Right renal pelvis (tissue), 4 donors: Measurements from ENCODE around the gene POLR1H. TPM values are rescaled to one million over a fixed set of nuclear protein-coding genes. Genes with fewer than 3 reads are reported as not detected.
A peak's percentile ranks its signal among the peaks of the same experiment; 100 is the strongest.
"Not testable (repeated sequence)": the region's sequence is repeated elsewhere in the genome, so short reads cannot be mapped to it uniquely, and the experiment has no call there.

Source experiments
- DNase-seq, 4 donors: peaks; one replicate each; pipeline ENCODE4 v3.0.0-alpha.2; 2013; ENCODE audit warnings: low read depth in 4 of 4, low spot score in 3 of 4, missing footprints in 1 of 4
- polyA plus RNA-seq, 4 donors: library from polyadenylated mRNA; unstranded; fragments of 120-200 nt; gene quantifications; one replicate each; pipeline ENCODE4 v1.2.1, GENCODE V29; 2013; ENCODE audit not compliant: insufficient read length in 4 of 4

POLR1H gene, protein sequence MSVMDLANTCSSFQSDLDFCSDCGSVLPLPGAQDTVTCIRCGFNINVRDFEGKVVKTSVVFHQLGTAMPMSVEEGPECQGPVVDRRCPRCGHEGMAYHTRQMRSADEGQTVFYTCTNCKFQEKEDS
- 10 to 100 TPM; 34.6 to 44.2 (median 40.3) TPM for polyA plus RNA-seq

DNA sequence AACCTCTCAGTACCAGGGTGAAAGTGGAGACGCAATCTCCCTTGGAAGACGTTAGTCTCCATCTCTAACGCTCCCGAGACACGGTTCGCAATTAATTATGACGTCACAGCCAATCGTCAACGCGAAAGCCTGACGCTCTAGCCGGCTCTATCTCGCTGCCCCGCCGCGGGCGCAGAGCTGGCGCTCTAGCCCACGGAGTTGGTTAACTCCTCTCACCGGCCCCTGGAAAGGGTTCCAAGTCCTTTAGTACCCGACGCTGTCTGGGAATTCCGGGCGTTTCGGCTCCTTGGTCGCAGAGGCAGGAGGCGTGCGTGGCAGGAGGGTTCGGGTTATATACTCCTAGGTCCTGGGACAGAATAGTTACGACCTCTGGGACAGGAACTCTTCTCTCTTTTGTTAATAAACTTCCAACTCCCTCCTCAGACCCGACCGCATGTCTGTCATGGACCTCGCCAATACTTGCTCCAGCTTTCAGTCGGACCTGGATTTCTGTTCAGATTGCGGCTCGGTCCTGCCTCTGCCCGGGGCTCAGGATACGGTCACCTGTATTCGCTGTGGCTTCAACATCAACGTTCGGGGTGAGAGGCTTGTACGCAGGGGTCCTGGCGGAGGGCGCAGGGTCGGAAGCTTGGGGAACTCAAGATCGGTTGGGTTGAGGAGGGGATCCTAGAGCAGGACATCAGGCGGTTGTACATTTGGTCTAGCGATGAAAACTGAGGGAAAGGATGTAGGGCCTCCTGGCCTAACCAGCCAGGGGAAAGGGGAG is at the start of gene POLR1H:
POLR1H (plus strand) TSS at position 174 of the 766 bp plus-strand sequence; CDS start at position 434, 260 bp downstream.
- peak; percentile 95 to 96 (median 95) for DNase-seq

DNA sequence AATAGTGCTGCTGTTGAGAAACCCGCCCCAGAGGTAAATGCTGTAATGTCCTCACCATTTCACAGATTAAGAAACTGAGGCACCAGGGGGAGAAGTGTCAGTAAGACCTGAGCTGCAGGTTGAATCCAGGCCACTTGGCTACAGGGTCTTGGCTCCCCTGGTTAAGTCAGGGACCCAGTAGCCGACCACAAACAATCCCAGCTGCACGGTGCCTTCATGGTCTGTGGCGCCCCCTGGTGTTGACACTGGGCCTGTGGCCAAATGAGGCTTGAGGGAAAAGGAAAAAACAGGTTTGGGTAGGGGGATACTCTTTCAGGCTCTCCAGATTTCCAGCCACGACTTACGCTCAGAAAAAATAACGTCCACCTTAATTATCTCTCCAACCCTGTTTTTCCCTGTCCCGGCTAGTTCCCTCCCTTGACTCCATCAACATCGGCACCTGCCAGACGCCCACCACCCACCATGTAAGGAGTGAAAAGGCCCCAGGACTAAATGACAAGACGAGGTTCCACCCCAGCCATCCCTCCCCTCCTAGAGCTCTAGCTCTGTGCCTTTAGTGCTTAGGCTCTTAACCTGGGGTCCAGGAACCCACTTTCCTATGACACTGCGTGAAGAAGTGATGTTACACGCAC is 47.7 kb upstream of the POLR1H start:
- no peak for DNase-seq

DNA sequence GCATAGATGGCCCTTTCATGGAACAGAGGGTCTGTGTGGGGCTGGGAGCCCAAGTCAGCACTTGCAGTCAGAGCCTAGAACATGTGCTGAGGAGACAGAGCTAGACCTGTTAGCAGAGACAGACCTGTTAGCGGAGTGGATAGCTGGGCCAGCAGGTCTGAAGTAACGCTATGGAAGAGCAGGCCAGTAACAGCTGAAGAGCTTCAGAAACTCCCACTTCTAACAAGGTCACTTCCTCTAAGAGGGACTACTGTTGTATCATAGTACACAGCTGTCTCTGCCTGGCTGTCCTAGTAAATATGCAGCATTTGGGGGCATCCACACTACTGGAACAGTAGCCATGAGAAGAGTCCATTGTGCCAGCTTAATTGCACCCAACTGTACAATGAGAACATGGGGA is 41.2 kb upstream of the POLR1H start:
- DNase-seq = no peak

DNA sequence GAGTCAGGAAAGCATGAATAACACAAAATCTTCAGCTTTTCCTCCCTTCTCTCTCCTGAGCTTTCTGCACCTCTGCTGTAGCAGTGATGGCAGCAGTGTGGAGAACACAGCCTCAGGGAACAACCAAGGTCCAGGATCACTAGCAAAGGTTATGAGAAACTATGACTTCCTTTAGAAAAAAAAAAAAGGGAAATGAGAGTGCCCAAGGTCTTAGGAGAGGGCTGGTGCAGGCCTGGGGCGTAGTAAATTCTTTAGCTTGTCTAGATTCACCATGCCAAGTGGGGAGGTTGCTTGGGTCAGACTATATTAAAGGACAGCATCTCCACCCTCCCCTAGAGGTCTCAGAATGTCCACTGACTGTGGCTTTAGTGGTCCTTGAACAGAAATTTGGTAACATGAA is 40.4 kb upstream of the POLR1H start:
- DNase-seq = no peak

DNA sequence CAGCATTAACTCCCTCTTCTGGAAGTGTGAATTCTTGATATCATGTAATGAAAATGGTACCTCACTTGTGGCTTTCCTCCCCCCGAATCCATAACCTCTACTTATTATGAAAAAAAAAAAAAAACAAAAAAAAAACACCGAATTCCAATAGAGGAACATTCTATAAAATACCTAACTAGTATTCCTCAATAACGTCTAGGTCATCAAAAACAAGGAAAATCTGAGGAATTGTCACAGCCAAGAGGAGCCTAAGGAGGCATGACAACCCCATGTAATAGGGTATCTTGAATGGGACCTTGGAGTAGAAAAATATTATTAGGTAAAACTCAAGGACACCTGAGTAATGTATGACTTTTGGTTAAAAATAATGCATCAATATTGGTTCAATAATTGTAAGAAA is 38.9 kb upstream of the POLR1H start:
- no peak for DNase-seq

DNA sequence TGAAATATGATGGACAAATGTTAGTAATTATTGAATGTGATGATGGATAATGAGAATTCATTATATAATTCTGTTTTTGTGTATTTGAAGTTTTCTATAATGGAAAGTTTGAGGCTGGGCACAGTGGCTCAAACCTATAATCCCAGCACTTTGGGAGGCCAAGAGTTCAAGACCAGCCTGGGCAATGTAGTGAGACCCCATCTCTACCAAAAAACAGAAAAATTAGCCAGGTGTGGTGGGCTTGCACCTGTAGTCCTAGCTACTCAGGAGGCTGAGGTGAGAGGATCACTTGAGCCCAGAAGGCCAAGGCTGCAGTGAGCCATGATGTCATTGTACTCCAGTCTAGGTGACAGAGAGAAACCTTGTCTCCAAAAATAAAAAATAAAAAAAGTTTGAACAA is 38.4 kb upstream of the POLR1H start:
- DNase-seq = not testable (repeated sequence)

DNA sequence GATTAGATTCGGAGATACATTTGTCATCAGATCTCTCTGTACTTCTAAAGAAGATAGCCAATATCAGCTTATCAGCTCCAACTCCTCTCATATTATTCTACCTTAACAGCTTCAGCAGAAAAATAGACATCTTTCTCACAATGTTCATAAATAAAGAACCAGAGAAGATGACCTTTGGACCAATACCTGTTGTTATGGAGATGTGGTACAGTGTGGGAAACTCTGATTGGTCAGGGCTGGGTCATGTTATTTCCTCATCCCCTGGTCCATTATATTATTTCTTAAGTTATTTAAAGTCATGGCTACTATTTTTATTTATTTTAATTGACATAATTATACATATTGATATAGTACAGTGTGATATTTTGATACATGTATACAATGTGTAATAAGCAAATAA is 35.9 kb upstream of the POLR1H start:
- DNase-seq = no peak

DNA sequence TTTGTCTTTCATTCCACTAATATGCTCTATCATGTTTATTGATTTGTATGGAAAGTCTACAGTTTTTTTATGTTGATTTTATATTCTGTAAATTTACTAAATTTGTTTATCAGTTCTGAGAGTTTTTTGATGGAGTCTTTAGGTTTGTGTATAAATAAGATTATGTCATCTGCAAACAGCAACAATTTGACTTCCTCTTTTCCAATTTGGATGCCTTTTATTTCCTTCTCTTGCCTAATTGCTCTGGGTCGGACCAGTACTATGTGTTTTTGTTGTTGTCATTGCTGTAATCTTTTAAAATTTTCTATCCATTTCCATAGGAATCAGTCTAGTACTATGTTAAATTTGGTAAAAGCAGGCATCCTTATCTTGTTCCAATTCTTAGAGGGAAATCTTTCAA is 31.5 kb upstream of the POLR1H start:
- no peak for DNase-seq

DNA sequence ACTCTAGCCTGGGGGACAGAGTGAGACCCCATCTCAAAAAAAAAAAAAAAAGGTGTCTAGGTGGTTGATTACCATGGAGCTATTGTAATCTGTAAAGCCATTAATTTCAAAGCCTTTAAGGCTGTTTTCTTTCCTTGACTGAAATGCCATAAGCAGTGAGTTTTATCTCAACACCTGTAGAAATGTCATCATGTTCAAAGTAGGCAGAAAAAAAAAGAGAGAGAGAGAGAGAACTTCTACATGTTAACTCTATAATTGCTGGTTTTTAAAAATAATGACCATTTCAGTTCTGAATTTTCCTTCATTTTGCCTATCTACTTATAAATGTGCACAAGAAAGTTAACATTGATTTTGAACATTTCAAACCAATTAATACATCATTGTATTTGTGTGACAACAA is 29.7 kb upstream of the POLR1H start:
- no peak for DNase-seq

DNA sequence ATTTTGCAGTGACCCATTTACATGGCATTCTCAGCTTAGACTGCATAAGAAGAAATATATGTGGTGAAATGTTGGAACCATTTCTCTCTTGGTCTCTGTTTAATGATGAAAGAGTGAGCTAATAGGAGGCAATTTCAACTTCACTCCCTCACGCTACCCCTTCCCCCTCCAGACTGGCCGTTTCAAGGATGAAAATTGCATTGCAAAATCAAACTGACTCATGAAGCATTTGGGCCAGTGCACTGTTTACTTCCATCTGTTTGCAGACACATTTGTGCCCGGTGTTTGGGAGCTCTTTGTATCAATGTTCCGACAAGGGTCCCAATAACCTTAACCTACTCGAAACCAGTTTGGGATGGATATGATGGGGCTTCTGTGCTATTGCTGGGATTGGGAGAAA is 27.6 kb upstream of the POLR1H start:
- not testable (repeated sequence) for DNase-seq

DNA sequence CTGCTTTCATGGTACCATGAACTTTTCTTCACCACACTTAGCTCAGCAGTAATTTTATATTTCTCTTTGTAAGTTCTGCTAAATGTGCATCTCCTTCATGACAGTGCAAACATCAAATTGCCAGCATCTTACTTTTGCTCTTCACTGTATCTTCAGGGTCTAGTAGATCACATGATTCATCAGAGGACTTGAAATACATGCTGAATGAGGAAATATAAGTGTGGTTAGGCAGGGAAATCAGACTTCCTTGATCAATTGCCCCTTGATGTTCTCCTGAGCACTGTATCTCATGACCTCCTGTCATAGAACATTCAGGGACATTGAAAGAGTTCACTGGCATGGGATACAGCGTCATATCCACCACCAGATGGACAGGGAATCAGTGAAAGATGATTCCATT is 25.3 kb upstream of the POLR1H start:
- DNase-seq = no peak

DNA sequence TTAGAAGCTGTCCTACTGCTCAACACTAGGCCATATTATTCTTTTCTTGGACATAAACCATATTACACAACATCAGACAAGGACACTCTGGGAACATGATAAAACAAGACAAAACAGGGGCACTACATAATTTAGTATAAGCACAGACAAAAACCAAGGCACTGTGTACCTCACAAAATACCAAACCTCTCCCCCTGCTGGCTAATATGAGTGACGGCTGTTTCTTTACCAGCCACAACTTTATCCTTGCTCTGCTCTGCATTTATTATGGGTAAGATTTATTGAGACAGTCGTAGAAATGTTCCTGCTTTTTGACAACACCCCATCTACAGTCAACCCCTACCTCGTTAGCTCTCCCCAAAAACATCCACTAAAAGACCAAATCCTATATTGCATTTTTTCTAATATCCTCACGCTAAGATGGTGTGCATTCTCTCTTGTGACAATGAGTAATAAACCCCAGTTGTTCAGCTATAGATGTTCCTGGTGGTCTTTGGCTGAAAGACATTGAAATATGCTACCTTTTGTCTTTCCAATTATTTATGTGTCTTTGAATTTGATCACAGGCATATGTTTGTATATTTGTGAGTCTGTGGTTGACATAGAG is 23.8 kb upstream of the POLR1H start:
- no peak for DNase-seq

DNA sequence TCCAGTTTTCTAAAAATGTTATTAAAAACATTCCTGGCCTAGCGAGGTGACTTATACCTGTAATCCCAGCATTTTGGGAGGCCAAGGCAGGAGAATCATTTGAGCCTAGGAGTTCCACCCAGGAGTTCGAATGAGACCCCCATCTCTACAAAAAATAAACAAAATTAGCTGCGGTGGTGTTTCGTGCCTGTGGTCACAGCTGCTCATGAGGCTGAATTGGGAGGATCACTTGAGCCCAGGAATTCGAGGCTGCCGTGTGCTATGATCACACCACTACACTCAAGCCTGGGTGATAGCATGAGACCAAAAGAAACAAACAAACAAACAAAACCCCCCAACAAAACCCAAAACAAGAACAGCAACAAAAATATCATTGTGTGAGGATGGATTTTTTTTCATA is 19.8 kb upstream of the POLR1H start:
- DNase-seq = no peak

DNA sequence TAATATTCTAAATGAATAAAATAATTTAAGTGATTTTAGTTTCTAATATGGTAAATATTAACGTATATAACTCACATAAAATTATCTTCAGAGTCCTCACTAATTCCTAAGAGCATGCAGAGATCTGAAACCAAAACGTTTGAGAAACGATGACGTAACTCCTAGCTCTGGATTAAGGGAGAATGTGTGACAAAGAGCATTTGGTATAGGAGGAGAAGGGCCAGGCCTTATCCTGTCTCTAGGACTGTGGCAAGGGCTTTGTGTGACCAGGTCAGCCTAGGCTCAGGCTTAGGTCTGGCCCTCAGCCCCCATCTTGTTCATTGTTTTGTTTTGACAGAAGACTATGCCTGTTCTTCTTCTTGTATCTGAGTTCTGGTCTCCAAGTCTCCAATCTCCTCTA is 19.2 kb upstream of the POLR1H start:
- no peak for DNase-seq

DNA sequence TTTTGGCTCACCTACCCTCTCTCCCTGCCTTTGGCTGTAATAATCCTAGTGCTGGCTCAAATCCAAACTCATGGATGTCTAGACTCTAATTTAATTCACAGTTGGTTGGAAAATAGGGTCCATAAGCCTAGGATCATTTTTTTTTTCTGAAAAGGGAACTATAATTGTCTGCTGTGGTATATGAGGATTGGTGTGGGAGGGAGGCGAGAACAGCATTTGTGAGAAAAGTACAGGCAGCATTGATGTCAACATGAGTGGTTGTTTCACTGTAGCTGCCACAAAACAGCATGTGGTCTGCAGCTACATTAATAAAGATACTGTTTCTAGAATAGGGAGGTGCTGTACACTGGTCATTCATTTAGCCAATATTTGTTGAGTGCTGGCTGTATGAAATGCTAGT is 18.6 kb upstream of the POLR1H start:
- no peak for DNase-seq

DNA sequence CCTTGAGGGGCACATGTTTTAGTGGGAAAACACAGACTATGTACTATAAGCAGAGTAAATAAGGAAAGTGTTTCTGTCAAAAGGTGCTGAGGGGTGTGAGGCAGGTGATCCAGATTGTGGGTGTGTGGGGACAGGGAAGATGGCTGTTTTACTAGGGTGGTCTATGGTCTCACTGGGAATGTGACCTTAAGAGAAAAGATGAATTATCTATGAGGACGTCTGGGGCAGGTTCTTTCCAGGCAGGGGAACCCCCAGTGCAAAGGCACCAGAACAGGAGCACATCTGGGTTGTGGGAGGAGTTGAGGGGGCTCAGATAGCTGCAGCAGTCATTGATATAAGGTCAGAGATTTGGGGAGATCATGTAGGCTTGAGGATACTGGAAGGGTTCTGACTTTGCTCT is 18.2 kb upstream of the POLR1H start:
- DNase-seq = no peak

DNA sequence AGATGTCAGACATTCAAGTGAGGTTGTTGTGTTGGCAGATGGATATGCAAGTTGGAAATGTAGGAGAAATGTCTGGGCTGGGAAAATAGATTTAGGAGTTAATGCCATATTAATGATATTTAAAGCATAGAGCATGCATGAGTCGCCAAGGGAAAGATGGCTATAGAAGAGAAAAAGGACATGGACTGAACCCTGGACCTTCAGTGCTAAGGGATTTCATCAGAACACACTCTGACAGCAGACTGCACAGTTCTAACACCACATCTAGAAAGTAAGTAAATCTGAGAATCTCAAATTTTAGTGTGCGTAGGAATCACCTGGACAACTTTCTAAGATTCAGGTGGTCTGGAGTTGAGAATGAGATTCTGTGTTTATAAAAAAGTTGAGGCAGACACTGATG is 17.3 kb upstream of the POLR1H start:
- DNase-seq = no peak

DNA sequence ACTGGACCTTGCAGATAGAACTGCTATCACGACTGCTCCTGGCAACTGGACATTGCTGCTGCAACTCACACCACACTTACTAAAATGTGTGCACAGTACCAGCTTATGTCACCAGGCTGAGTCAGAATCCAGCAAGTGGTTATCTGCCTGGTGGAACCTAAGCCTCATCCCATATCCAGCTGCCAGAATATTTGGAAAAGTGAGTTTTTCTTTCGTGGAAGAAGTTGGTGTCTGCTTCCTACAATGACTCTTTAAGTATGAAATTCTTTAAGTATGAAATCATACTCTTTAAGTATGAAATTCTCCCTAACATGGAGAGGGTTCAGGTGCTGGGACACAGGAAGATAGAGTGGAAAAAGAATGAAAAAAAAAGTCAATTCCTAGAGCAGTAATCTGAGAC is 16.4 kb upstream of the POLR1H start:
- DNase-seq = no peak

DNA sequence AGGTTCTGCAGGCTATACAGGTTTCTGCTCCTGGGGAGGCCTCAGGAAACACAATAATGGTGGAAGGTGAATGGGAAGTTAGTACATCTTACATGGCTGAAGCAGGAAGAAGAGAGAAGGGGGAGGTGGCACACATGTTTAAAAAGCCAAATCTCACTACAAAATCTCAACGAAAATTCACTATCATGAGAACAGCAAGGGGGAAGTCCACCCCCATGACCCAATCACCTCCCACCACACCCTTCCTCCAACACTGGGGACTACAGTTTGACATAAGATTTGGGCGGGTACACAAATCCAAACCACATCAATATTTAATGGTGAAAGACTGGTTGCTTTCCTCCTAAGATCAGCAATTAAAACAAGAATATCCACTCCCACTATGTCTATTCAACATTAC is 13.8 kb upstream of the POLR1H start:
- no peak for DNase-seq

DNA sequence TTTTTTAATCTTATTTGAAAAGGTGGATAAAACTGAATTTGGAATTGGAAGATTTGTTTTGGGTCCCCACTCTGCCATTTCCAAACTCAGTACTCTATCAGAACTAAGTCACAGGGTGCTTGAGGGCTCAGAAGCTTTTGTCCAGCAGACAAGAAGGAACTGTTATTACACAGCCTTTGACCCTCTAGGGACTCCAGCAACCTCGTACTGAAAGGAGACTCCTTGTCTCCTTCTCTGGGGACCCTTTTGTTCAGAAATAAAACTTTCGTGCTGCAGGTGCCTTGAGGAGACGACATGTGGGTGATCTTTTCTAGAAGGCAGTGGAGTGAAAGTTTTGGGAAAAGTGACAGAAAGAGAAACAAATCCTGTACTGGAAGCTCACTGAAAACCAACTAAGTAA is 7.4 kb upstream of the POLR1H start:
- no peak for DNase-seq

DNA sequence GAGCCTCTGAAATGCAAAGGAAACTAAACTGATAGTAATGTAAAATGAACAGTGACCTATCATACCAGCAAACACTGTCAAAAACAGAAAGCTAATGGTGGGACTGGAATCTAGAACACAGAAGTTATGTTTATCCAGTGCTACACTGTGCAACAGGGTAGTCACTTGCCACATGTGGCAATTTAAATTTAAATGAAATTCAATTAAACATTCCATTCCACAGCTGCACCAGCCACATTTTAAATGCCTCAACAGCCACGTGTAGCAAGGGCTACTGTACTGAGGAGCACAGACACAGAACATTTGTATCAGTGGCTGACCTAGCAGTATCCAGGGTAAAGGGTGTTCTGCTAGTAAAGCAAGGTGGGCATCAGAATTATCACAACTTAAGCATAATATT is 5.6 kb upstream of the POLR1H start:
- DNase-seq = no peak

DNA sequence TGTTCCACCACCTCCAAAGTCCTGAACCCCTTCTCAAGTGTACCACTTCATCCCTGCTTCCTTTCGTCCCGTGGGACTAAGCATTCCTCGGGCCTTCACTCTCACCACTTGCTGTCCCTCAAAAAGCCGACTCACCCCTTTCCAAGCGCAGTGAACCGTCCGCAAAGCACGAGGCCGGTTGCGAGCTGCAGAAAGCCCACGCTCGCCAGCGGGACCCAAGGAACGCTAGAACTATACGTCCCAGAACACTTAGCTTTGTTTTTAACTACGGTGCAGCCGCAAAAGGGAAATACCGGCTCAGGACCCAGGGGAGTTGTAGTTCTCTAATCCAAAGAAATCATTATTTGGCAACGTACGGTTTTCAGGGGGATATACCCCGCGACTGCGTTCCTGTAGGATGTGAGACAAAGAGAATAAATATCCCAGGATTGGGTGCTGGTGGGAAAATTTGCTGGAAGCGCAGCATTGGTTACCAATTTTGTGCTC is 416 bp upstream of the POLR1H start:
- no peak for DNase-seq
